ENCODE measurements around the gene FGFRL1. TPM values are rescaled to one million over a fixed set of nuclear protein-coding genes. Genes with fewer than 3 reads are reported as not detected.
A peak's percentile ranks its signal among the peaks of the same experiment; 100 is the strongest.

The FGFRL1 gene
- total and polyA plus RNA-seq, 4 donors = 13.4 to 31.1 (median 15.2) TPM

GRCh38 chr4:1058198-1058996, 47.0 kb downstream of the FGFRL1 start:
- H3K9ac ChIP-seq (ENCODE audit: insufficient read depth in 1 of 2, low read length in 2 of 2) = no peak overlapping the region

GRCh38 chr4:1058997-1059665, 47.7 kb downstream of the FGFRL1 start:
- Histone ChIP-seq H3K36me3 (ENCODE audit: control insufficient read depth in 4 of 4, insufficient read depth in 4 of 4, low read length in 4 of 4) (no peaks in the 10 kb centered on the region), H3K9me3 (ENCODE audit: control insufficient read depth in 4 of 4, insufficient read depth in 3 of 4, low read length in 3 of 4) (no peaks in the 10 kb centered on the region), H3K27ac (ENCODE audit: low read depth in 1 of 2, low read length in 1 of 2) (no peak overlapping the region), H3K27me3 (ENCODE audit: control insufficient read depth in 3 of 3, insufficient read depth in 3 of 3, low read length in 2 of 3) (peaks cover 0 to 59% (median 41%) of the 10 kb centered on the region in 3 donors), H3K4me3 (no peak overlapping the region), H3K9ac (ENCODE audit: insufficient read depth in 1 of 2, low read length in 2 of 2) (no peak overlapping the region), H3K4me1 (ENCODE audit: control insufficient read depth in 5 of 5, insufficient read depth in 5 of 5, low read length in 5 of 5) (peaks cover 0 to 3% (median 0%) of the 10 kb centered on the region in 5 donors)
- WGBS, 2 donors = 68 to 81% methylated on average over 16 of the region's 16 CpGs
- DNase-seq (peak in 1 of 3 donors; percentile 5), ATAC-seq (ENCODE audit: insufficient read depth, low FRiP score) (no peak)
- no peak for TF ChIP-seq CTCF (IDR thresholded peaks at IDR 0.05; ENCODE audit: control extremely low read depth, extremely low read depth)

More at GRCh38 chr4:1058198-1058996, 47.0 kb downstream of the FGFRL1 start:
- H3K36me3 ChIP-seq (ENCODE audit: control insufficient read depth in 4 of 4, insufficient read depth in 4 of 4, low read length in 4 of 4) = no peaks in the 10 kb centered on the region
- no peak overlapping the region for H3K4me3 ChIP-seq
- no peak for ATAC-seq (ENCODE audit: insufficient read depth, low FRiP score)
- H3K27ac ChIP-seq (ENCODE audit: low read depth in 1 of 2, low read length in 1 of 2) = no peak overlapping the region
- WGBS, 2 donors = 59 to 71% methylated on average over 35 of the region's 35 CpGs
- H3K4me1 ChIP-seq (ENCODE audit: control insufficient read depth in 5 of 5, insufficient read depth in 5 of 5, low read length in 5 of 5) = peaks cover 0 to 3% (median 0%) of the 10 kb centered on the region in 5 donors
- H3K27me3 ChIP-seq (ENCODE audit: control insufficient read depth in 3 of 3, insufficient read depth in 3 of 3, low read length in 2 of 3) = peaks cover 0 to 60% (median 41%) of the 10 kb centered on the region in 3 donors
- TF ChIP-seq CTCF (IDR thresholded peaks at IDR 0.05; ENCODE audit: control extremely low read depth, extremely low read depth) = no peak
- H3K9me3 ChIP-seq (ENCODE audit: control insufficient read depth in 4 of 4, insufficient read depth in 3 of 4, low read length in 3 of 4) = no peaks in the 10 kb centered on the region
- peak in 1 of 3 donors; percentile 7 for DNase-seq

- no peak for TF ChIP-seq CTCF (IDR thresholded peaks at IDR 0.05; ENCODE audit: control extremely low read depth, extremely low read depth)
- DNase-seq (peak in 1 of 3 donors; percentile 1), ATAC-seq (ENCODE audit: insufficient read depth, low FRiP score) (no peak)
- H3K4me1 ChIP-seq (ENCODE audit: control insufficient read depth in 5 of 5, insufficient read depth in 5 of 5, low read length in 5 of 5) = peaks cover 0 to 3% (median 0%) of the 10 kb centered on the region in 5 donors
- WGBS, 2 donors = 55 to 80% methylated on average over 10 of the region's 10 CpGs
- H3K27me3 ChIP-seq (ENCODE audit: control insufficient read depth in 3 of 3, insufficient read depth in 3 of 3, low read length in 2 of 3) = peaks cover 3 to 59% (median 41%) of the 10 kb centered on the region in 3 donors
- H3K27ac ChIP-seq (ENCODE audit: low read depth in 1 of 2, low read length in 1 of 2) = no peak overlapping the region
- H3K36me3 ChIP-seq (ENCODE audit: control insufficient read depth in 4 of 4, insufficient read depth in 4 of 4, low read length in 4 of 4) = no peaks in the 10 kb centered on the region
- H3K4me3 ChIP-seq = no peak overlapping the region
- no peaks in the 10 kb centered on the region for H3K9me3 ChIP-seq (ENCODE audit: control insufficient read depth in 4 of 4, insufficient read depth in 3 of 4, low read length in 3 of 4)
- no peak overlapping the region for H3K9ac ChIP-seq (ENCODE audit: insufficient read depth in 1 of 2, low read length in 2 of 2)
Measured at GRCh38 chr4:1060121-1060520, 48.7 kb downstream of the FGFRL1 start.
